Measurements from ENCODE around the gene CAV2. TPM values are rescaled to one million over a fixed set of nuclear protein-coding genes. Genes with fewer than 3 reads are reported as not detected.

The CAV2 gene
- polyA plus RNA-seq, 1 of the 3 experiments (the other 2 are of a cell fraction): 182 TPM

- WGBS (ENCODE audit: low lambda C conversion rate): 53% methylated on average over 6 of the region's 6 CpGs
- Histone ChIP-seq H3K9ac (no peak overlapping the region), H2AFZ (ENCODE audit: low read depth) (no peak overlapping the region), H3K27ac (ENCODE audit: low read depth in 2 of 2, low read length in 1 of 2) (no peak overlapping the region), H3K27me3 (ENCODE audit: insufficient read depth) (no peaks in the 10 kb centered on the region), H3K4me3 (ENCODE audit: low read depth in 2 of 2, low read length in 1 of 2) (no peak overlapping the region), H3K9me2 (no peaks in the 10 kb centered on the region), H3K4me1 (ENCODE audit: control insufficient read depth in 1 of 2, insufficient read depth in 2 of 2, low read depth in 1 of 2, low read length in 1 of 2) (peaks cover 0 to 23% of the 10 kb centered on the region in 2 experiments; a peak in 3 of 4 replicates), H4K20me1 (ENCODE audit: insufficient read depth) (no peaks in the 10 kb centered on the region), H3K9me3 (no peaks in the 10 kb centered on the region), H3K79me2 (ENCODE audit: insufficient read depth) (peaks cover 20% of the 10 kb centered on the region), H3K36me3 (replicated peaks in 1 of 2; ENCODE audit: control insufficient read depth in 1 of 2, insufficient read depth in 2 of 2, low read length in 1 of 2) (peaks cover 0 to 7% of the 10 kb centered on the region in 2 experiments), H3F3A (replicated peaks; ENCODE audit: insufficient read depth) (peaks cover 27% of the 10 kb centered on the region), H3K4me2 (no peak overlapping the region)
- TF ChIP-seq IRF3 (IDR thresholded peaks at IDR 0.05; ENCODE audit: low read depth, low read length) (no peak), JUND (IDR thresholded peaks at IDR 0.05) (no peak)
- ChIA-PET POLR2A (no interaction called here), CTCF (interaction anchor here (1.0 kb wide), 1 partner anchor 316 kb away, joined by 4 read pairs; no protein-coding TSS in a partner anchor)
- no peak for DNase-seq
These were observed 2.9 kb upstream of the CAV2 start for GRCh38 chr7:116496653-116497052.

GRCh38 chr7:116497708-116498107 is 1.8 kb upstream of the CAV2 start:
- DNase-seq: no peak
- no peak for TF ChIP-seq GATA2 (CRISPR knock-in tag; IDR thresholded peaks at IDR 0.05)
- Histone ChIP-seq H3K36me3 (replicated peaks in 1 of 2; ENCODE audit: control insufficient read depth in 1 of 2, insufficient read depth in 2 of 2, low read length in 1 of 2) (peaks cover 0 to 17% of the 10 kb centered on the region in 2 experiments), H2AFZ (ENCODE audit: low read depth) (no peak overlapping the region), H3K27me3 (ENCODE audit: insufficient read depth) (no peaks in the 10 kb centered on the region), H3F3A (replicated peaks; ENCODE audit: insufficient read depth) (peaks cover 21% of the 10 kb centered on the region), H3K9me3 (no peaks in the 10 kb centered on the region), H3K27ac (ENCODE audit: low read depth in 2 of 2, low read length in 1 of 2) (no peak overlapping the region), H3K4me1 (ENCODE audit: control insufficient read depth in 1 of 2, insufficient read depth in 2 of 2, low read depth in 1 of 2, low read length in 1 of 2) (peaks cover 0 to 16% of the 10 kb centered on the region in 2 experiments; a peak in 3 of 4 replicates), H3K4me3 (ENCODE audit: low read depth in 2 of 2, low read length in 1 of 2) (no peak overlapping the region), H3K4me2 (no peak overlapping the region), H4K20me1 (ENCODE audit: insufficient read depth) (no peaks in the 10 kb centered on the region), H3K79me2 (ENCODE audit: insufficient read depth) (peaks cover 30% of the 10 kb centered on the region), H3K9ac (no peak overlapping the region), H3K9me2 (no peaks in the 10 kb centered on the region)
- 30% methylated on average over 1 of the region's 1 CpG for WGBS (ENCODE audit: low lambda C conversion rate)
- POLR2A ChIA-PET: no interaction called here
- CTCF ChIA-PET: no interaction called here

GRCh38 chr7:116500078-116500853 is 728 bp downstream of the CAV2 start:
- H3K9ac ChIP-seq: peak overlapping the region; percentile 93
- ChIA-PET CTCF (interaction anchor here (1.6 kb wide), 1 partner anchor 26 kb away, joined by 5 read pairs; no protein-coding TSS in a partner anchor), POLR2A (no interaction called here)
- TF ChIP-seq TEAD4 (IDR thresholded peaks at IDR 0.05; ENCODE audit: borderline replicate concordance, insufficient read depth) (no peak), MAX (IDR thresholded peaks at IDR 0.05; ENCODE audit: low read depth) (peak; percentile 33; the same call in 1 of the 2 replicates), USF2 (IDR thresholded peaks at IDR 0.05; ENCODE audit: borderline replicate concordance, low read depth, low read length) (no peak), YY1 (IDR thresholded peaks at IDR 0.05; ENCODE audit: low read depth) (0 out of 2 replicates have a peak, but pooled peaks have one; percentile 33), IRF3 (IDR thresholded peaks at IDR 0.05; ENCODE audit: low read depth, low read length) (no peak), RAD21 (IDR thresholded peaks at IDR 0.05; ENCODE audit: low read length) (no peak), EZH2phosphoT487 (IDR thresholded peaks at IDR 0.05; ENCODE audit: borderline replicate concordance, low read depth) (no peak), CTCF (IDR thresholded peaks at IDR 0.05) (peak; percentile 2; the same call in 1 of the 2 replicates), TCF12 (IDR thresholded peaks at IDR 0.05) (no peak)
- no peaks in the 10 kb centered on the region for H4K20me1 ChIP-seq (ENCODE audit: insufficient read depth)
- peak overlapping the region; percentile 62 to 70 for H3K27ac ChIP-seq (ENCODE audit: low read depth in 2 of 2, low read length in 1 of 2)
- H2AFZ ChIP-seq (ENCODE audit: low read depth): peak overlapping the region; percentile 54; the same call in 1 of the 2 replicates
- H3K9me3 ChIP-seq: no peaks in the 10 kb centered on the region
- WGBS (ENCODE audit: low lambda C conversion rate): 27% methylated on average over 18 of the region's 36 CpGs
- H3K36me3 ChIP-seq (replicated peaks in 1 of 2; ENCODE audit: control insufficient read depth in 1 of 2, insufficient read depth in 2 of 2, low read length in 1 of 2): peaks cover 7 to 37% of the 10 kb centered on the region in 2 experiments
- no peaks in the 10 kb centered on the region for H3K9me2 ChIP-seq
- H3K4me2 ChIP-seq: peak overlapping the region; percentile 93
- peaks cover 53% of the 10 kb centered on the region for H3K79me2 ChIP-seq (ENCODE audit: insufficient read depth)
- peaks cover 36% of the 10 kb centered on the region for H3F3A ChIP-seq (replicated peaks; ENCODE audit: insufficient read depth)
- peak overlapping the region; percentile 68 to 95 for H3K4me3 ChIP-seq (ENCODE audit: low read depth in 2 of 2, low read length in 1 of 2)
- peaks cover 0 to 14% of the 10 kb centered on the region in 2 experiments; a peak in 3 of 4 replicates for H3K4me1 ChIP-seq (ENCODE audit: control insufficient read depth in 1 of 2, insufficient read depth in 2 of 2, low read depth in 1 of 2, low read length in 1 of 2)
- peak; percentile 19 for DNase-seq
- no peaks in the 10 kb centered on the region for H3K27me3 ChIP-seq (ENCODE audit: insufficient read depth)

Data from SK-N-SH (cell line).